AG04450 (cell line): ENCODE measurements around the gene MRPL20. TPM values are rescaled to one million over a fixed set of nuclear protein-coding genes. Genes with fewer than 3 reads are reported as not detected.

Experiments
- CTCF ChIA-PET: fragments of 300-600, 350-600 bp; formaldehyde crosslinking; extraction: SDS; loops from one replicate; lab custom pipeline; 2022; ENCODE audit warnings: antibody characterized with exemption, inconsistent platforms; lab: Charles Lee
- POLR2A ChIA-PET: fragments of 350-600 bp; formaldehyde crosslinking; extraction: SDS; loops from one replicate; lab custom pipeline; 2021; ENCODE audit warnings: antibody characterized with exemption, inconsistent platforms; lab: Yijun Ruan, JAX
- DNase-seq: peaks from one replicate; pipeline ENCODE4 v3.0.0-alpha.2; 2011; ENCODE audit warnings: low read depth, low spot score
- H3K27ac ChIP-seq: one replicate; pipeline ENCODE4 v1.5.1; 2012; ENCODE audit warnings: low read depth, low read length, control low read depth
- H3K27me3 ChIP-seq: one replicate; pipeline ENCODE4 v1.6.0; 2012; ENCODE audit warnings: low read length; ENCODE audit not compliant: control insufficient read depth, insufficient read depth
- H3K4me3 ChIP-seq: 2 replicates; pipeline ENCODE4 v1.5.1; 2011; ENCODE audit warnings: mild to moderate bottlenecking, low read depth, low read length, control low read depth
- H3K9me3 ChIP-seq: 2 replicates; pipeline ENCODE4 v1.5.1; 2012; ENCODE audit warnings: low read length; ENCODE audit not compliant: control insufficient read depth, insufficient read depth
- CTCF ChIP-seq: IDR thresholded peaks from 2 replicates; pipeline ENCODE4 v1.5.1; 2011; ENCODE audit warnings: low read depth, low read length, control low read depth, inconsistent platforms
- polyA plus RNA-seq: library from polyadenylated mRNA; depleted of rRNA; stranded (reverse); fragments of >200 nt; gene quantifications from 2 replicates; pipeline ENCODE4 v1.2.3, GENCODE V29; 2011

The MRPL20 gene
- polyA plus RNA-seq, 1 experiment: 140 TPM

- CTCF ChIA-PET: interaction anchor here (0.9 to 1.4 kb wide), 4 partner anchors 11 to 211 kb away, joined by 4 to 5 read pairs (median 4); no protein-coding TSS in a partner anchor
- DNase-seq: peak; percentile 26
- Histone ChIP-seq H3K27ac (no peak overlapping the region), H3K27me3 (no peaks in the 10 kb centered on the region), H3K9me3 (no peaks in the 10 kb centered on the region; the same call in 1 of the 2 replicates), H3K4me3 (no peak overlapping the region)
- peak; percentile 69 for TF ChIP-seq CTCF
- POLR2A ChIA-PET: interaction anchor here (0.6 to 1.1 kb wide), 2 partner anchors 27 to 180 kb away, joined by 4 to 6 read pairs; no protein-coding TSS in a partner anchor
Observed at GRCh38 chr1:1402072-1402900, 4.8 kb downstream of the MRPL20 start.

GRCh38 chr1:1401457-1402010, 5.6 kb downstream of the MRPL20 start:
- no peak for DNase-seq
- no peak for TF ChIP-seq CTCF
- ChIA-PET CTCF (interaction anchor here (1.4 kb wide), 1 partner anchor 212 kb away, joined by 4 read pairs; no protein-coding TSS in a partner anchor), POLR2A (interaction anchor here (0.6 kb wide), 1 partner anchor 34 kb away, joined by 3 read pairs; no protein-coding TSS in a partner anchor)
- no peaks in the 10 kb centered on the region; the same call in 1 of the 2 replicates for H3K9me3 ChIP-seq
- no peaks in the 10 kb centered on the region for H3K27me3 ChIP-seq
- H3K27ac ChIP-seq: no peak overlapping the region
- peak overlapping the region; percentile 98; the same call in 1 of the 2 replicates for H3K4me3 ChIP-seq

GRCh38 chr1:1400576-1401456, 6.3 kb downstream of the MRPL20 start:
- H3K4me3 ChIP-seq: peak overlapping the region; percentile 98
- POLR2A ChIA-PET: interaction anchor here (0.6 to 2.1 kb wide), 6 partner anchors 23 to 111 kb away, joined by 3 to 7 read pairs (median 4); partner anchors contain the start of genes ATAD3A and AURKAIP1
- H3K27ac ChIP-seq: peak overlapping the region; percentile 65
- no peaks in the 10 kb centered on the region for H3K27me3 ChIP-seq
- TF ChIP-seq CTCF: no peak
- CTCF ChIA-PET: interaction anchor here (0.7 to 1.2 kb wide), 2 partner anchors 28 to 41 kb away, joined by 5 to 7 read pairs; no protein-coding TSS in a partner anchor
- H3K9me3 ChIP-seq: no peaks in the 10 kb centered on the region; the same call in 1 of the 2 replicates
- DNase-seq: no peak

- H3K27me3 ChIP-seq: no peaks in the 10 kb centered on the region
- H3K27ac ChIP-seq: peak overlapping the region; percentile 65
- DNase-seq: no peak
- ChIA-PET CTCF (interaction anchor here (0.7 to 1.2 kb wide), 3 partner anchors 27 to 41 kb away, joined by 3 to 7 read pairs (median 5); no protein-coding TSS in a partner anchor), POLR2A (interaction anchor here (0.5 to 2.1 kb wide), 6 partner anchors 15 to 111 kb away, joined by 3 to 7 read pairs (median 4); partner anchors contain the start of genes ATAD3A and AURKAIP1)
- H3K9me3 ChIP-seq: no peaks in the 10 kb centered on the region; the same call in 1 of the 2 replicates
- H3K4me3 ChIP-seq: peak overlapping the region; percentile 98
- TF ChIP-seq CTCF: no peak
Observed at GRCh38 chr1:1399872-1400575, 7.1 kb downstream of the MRPL20 start.
